PC-3 (cell line): ENCODE results near the gene CHID1. TPM values are rescaled to one million over a fixed set of nuclear protein-coding genes. Genes with fewer than 3 reads are reported as not detected.

Source experiments
- ATAC-seq: fragments of 200-7000 bp; cut with Tn5 transposase; 2 replicates; pipeline ENCODE4 v1.9.1; 2020; ENCODE audit warnings: mild to moderate bottlenecking, moderate library complexity
- BruUV-seq: library from RNA; stranded (reverse); fragments of 400-500 nt; replicated peaks from 2 replicates; lab custom pipeline; 2021; lab: Mats Ljungman, UMichigan
- CTCF ChIA-PET: fragments of 300-600 bp; sonication (Branson Sonifier 250); formaldehyde crosslinking; loops from one replicate; lab custom pipeline; 2022; ENCODE audit warnings: antibody characterized with exemption; lab: Charles Lee
- POLR2A ChIA-PET: fragments of 300-600 bp; sonication (Branson Sonifier 250); formaldehyde crosslinking; loops from one replicate; lab custom pipeline; 2022; ENCODE audit warnings: antibody characterized with exemption; ENCODE audit not compliant: unreplicated experiment; lab: Charles Lee
- DNase-seq: peaks from one replicate; pipeline ENCODE4 v3.0.0-alpha.2; 2015
- H2AFZ ChIP-seq: fragments of 300-600 bp; sonication (generic); 2 replicates; pipeline ENCODE4 v1.6.0; 2016; ENCODE audit warnings: antibody characterized with exemption, low read length
- H3F3A ChIP-seq: fragments of 300-600 bp; sonication (generic); one replicate; pipeline ENCODE4 v1.6.0; 2017; ENCODE audit warnings: antibody characterized with exemption, low read length, control low read depth, mild to moderate bottlenecking; ENCODE audit not compliant: unreplicated experiment
- H3K27ac ChIP-seq: fragments of 300-600 bp; sonication (generic); 2 replicates; pipeline ENCODE4 v1.5.1; 2016; ENCODE audit warnings: mild to moderate bottlenecking, low read length
- H3K27me3 ChIP-seq: fragments of 300-600 bp; sonication (generic); 2 replicates; pipeline ENCODE4 v1.6.1; 2016; ENCODE audit warnings: low read length, mixed read lengths
- H3K36me3 ChIP-seq: fragments of 300-600 bp; sonication (generic); 2 replicates; pipeline ENCODE4 v1.6.1; 2016; ENCODE audit warnings: low read depth, mixed run types, low read length, mixed read lengths
- H3K4me1 ChIP-seq: fragments of 300-600 bp; sonication (generic); 2 replicates; pipeline ENCODE4 v1.5.1; 2016; ENCODE audit warnings: low read length; ENCODE audit not compliant: insufficient read depth
- H3K4me2 ChIP-seq: fragments of 300-600 bp; sonication (generic); 2 replicates; pipeline ENCODE4 v1.6.0; 2016; ENCODE audit warnings: low read length
- H3K4me3 ChIP-seq: fragments of 300-600 bp; sonication (generic); 2 replicates; pipeline ENCODE4 v1.5.1; 2016; ENCODE audit warnings: mild to moderate bottlenecking, low read length, mixed read lengths
- H3K79me2 ChIP-seq: fragments of 300-600 bp; sonication (generic); 2 replicates; pipeline ENCODE4 v1.6.1; 2017; ENCODE audit warnings: low read length, mixed read lengths
- H3K9ac ChIP-seq: fragments of 300-600 bp; sonication (generic); 2 replicates; pipeline ENCODE4 v1.6.0; 2016; ENCODE audit warnings: mild to moderate bottlenecking, low read length
- H3K9me2 ChIP-seq: fragments of 300-600 bp; sonication (generic); replicated peaks from 2 replicates; pipeline ENCODE4 v1.6.1; 2016; ENCODE audit warnings: mixed run types, low read length, mixed read lengths
- H3K9me3 ChIP-seq: fragments of 300-600 bp; sonication (generic); 2 replicates; pipeline ENCODE4 v1.6.1; 2016; ENCODE audit warnings: low read length, mixed read lengths
- H4K20me1 ChIP-seq: fragments of 300-600 bp; sonication (generic); 2 replicates; pipeline ENCODE4 v1.6.1; 2016; ENCODE audit warnings: low read length, mixed read lengths
- EZH2 ChIP-seq: fragments of 300-600 bp; sonication (generic); IDR thresholded peaks from one replicate; pipeline ENCODE4 v1.6.1; 2017; ENCODE audit warnings: antibody characterized with exemption, mild to moderate bottlenecking, low read length; ENCODE audit not compliant: unreplicated experiment
- EZH2phosphoT487 ChIP-seq: fragments of 300-600 bp; sonication (generic); IDR thresholded peaks from 2 replicates; pipeline ENCODE4 v1.6.1; 2018; ENCODE audit warnings: mild to moderate bottlenecking, antibody characterized with exemption, low read length, borderline replicate concordance
- intact Hi-C: fragments of 100-400 bp; cut with micrococcal nuclease; formaldehyde crosslinking; loops from 2 replicates; pipeline ENCODE4 v1.9.0; 2023
- total RNA-seq: library from RNA; depleted of rRNA; stranded (reverse); fragments of >200 nt; gene quantifications from 2 replicates; pipeline ENCODE4 v1.2.3, GENCODE V29; 2014
- TF ChIP-seq, protein P1 (sequence below): fragments of 300-600 bp; sonication (generic); conservative IDR thresholded peaks from 2 replicates; pipeline ENCODE4 v1.5.1; 2017; ENCODE audit warnings: antibody characterized with exemption, low read depth, mild to moderate bottlenecking, low read length

CHID1 gene
- total RNA-seq, 1 experiment from 2014 or later = 70.2 TPM

DNA sequence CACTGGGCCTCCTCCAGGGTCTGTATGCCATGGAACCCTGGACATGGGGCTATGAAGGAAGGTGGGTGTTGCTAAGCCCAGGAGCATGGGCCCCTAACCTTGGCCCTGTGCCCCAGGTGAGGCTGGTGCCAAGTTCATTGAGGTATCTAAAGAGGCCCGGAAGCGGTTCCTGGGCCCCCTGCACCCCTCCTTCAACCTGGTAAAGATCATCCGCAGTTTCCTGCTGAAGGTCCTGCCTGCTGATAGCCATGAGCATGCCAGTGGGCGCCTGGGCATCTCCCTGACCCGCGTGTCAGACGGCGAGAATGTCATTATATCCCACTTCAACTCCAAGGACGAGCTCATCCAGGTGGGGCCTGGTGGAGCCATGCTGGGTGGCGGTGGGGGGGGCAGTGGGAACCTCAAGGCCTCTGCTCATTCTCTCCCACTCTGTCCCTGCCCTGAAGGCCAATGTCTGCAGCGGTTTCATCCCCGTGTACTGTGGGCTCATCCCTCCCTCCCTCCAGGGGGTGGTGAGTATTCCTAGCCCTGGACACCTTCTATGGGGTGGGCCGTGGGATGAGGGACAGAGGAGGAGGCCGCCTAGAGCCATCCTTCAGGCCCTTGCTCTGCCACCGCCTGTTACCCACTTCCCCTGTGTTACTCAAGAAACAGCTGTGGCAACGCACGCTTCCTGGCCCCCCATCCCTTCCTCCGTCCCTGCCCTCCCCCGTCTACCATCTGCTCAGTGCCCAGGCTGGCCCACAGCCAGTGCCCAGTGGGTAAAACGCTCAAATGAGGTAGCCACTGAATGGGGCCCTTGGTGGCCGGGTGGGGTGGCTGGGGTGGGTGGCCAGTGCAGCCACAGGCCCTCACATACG lies 88.9 kb downstream of the CHID1 start:
- TF ChIP-seq EZH2phosphoT487 = no peak
- TF ChIP-seq, protein P1, sequence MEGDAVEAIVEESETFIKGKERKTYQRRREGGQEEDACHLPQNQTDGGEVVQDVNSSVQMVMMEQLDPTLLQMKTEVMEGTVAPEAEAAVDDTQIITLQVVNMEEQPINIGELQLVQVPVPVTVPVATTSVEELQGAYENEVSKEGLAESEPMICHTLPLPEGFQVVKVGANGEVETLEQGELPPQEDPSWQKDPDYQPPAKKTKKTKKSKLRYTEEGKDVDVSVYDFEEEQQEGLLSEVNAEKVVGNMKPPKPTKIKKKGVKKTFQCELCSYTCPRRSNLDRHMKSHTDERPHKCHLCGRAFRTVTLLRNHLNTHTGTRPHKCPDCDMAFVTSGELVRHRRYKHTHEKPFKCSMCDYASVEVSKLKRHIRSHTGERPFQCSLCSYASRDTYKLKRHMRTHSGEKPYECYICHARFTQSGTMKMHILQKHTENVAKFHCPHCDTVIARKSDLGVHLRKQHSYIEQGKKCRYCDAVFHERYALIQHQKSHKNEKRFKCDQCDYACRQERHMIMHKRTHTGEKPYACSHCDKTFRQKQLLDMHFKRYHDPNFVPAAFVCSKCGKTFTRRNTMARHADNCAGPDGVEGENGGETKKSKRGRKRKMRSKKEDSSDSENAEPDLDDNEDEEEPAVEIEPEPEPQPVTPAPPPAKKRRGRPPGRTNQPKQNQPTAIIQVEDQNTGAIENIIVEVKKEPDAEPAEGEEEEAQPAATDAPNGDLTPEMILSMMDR = no peak
- no peak for TF ChIP-seq EZH2
- BruUV-seq = no TSS peak
- peaks cover 13% of the 10 kb centered on the region; the same call in 1 of the 2 replicates for H4K20me1 ChIP-seq
- no peaks in the 10 kb centered on the region for H3K36me3 ChIP-seq
- H3F3A ChIP-seq = no peaks in the 10 kb centered on the region
- no peaks in the 10 kb centered on the region for H3K9me3 ChIP-seq
- CTCF ChIA-PET = no interaction called here
- no peaks in the 10 kb centered on the region for H3K9me2 ChIP-seq
- H3K27ac ChIP-seq = peak overlapping the region; percentile 34
- peaks cover 25% of the 10 kb centered on the region for H3K79me2 ChIP-seq
- no peak overlapping the region for H3K9ac ChIP-seq
- peaks cover 49% of the 10 kb centered on the region for H3K4me1 ChIP-seq
- H3K4me2 ChIP-seq = peak overlapping the region; percentile 100
- intact Hi-C loops = loop anchor here (2.0 kb wide), 1 partner anchor 25 kb away; no protein-coding TSS in a partner anchor
- H2AFZ ChIP-seq = no peak overlapping the region
- DNase-seq (no peak), ATAC-seq (no peak)
- H3K27me3 ChIP-seq = no peaks in the 10 kb centered on the region
- peak overlapping the region; percentile 38 for H3K4me3 ChIP-seq
- POLR2A ChIA-PET = interaction anchor here (1.0 kb wide), 1 partner anchor 13 kb away, joined by 4 read pairs; no protein-coding TSS in a partner anchor

DNA sequence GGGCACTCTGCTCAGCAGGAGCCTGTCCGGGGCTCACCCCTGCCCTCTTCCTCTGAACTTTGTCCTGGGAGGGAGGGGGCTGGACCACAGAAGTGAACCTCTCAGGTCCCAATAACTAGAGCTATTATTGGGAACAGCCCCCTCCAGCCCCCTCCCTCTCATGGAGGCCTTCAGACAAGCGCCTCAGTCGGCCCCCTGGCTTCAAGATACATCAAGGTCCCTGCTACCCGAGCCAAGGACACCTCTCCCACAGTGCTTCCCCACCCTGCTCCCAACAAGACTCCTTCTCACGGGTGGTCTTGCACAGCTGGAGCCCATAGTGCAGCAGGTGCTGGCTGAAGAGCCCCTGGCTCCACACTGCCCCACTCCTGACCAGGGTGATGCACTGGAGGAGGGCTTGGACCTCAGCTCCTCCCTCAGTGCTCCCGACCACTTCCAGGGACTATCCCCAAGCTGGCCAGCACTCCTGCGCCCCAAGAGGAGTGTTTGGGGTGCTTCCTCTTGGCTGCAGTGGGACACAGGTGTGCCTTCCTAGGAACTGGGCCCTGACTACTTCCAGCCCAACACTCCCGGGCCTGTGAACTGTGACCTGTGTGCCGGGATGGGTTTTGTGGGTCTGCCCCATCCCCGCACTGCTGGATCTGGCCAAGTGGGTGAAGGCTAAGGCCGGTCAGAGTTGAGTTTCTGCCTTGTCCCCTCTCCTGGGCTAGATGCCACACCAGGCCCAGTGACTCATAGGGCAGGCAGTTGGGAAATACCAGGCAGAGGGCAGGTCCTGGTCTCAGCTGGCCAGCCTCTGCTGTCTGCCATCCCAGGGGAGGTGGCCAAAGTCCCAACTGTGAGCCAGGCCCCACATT lies 89.7 kb downstream of the CHID1 start:
- Histone ChIP-seq H3K4me3 (peak overlapping the region; percentile 89), H3K36me3 (no peaks in the 10 kb centered on the region), H3K9me2 (no peaks in the 10 kb centered on the region), H3K9ac (peak overlapping the region; percentile 67), H3K79me2 (peaks cover 25% of the 10 kb centered on the region), H3K9me3 (no peaks in the 10 kb centered on the region), H3K27ac (peak overlapping the region; percentile 57), H3K27me3 (no peaks in the 10 kb centered on the region), H3K4me1 (peaks cover 41% of the 10 kb centered on the region), H3K4me2 (peak overlapping the region; percentile 100), H2AFZ (no peak overlapping the region), H4K20me1 (peaks cover 13% of the 10 kb centered on the region; the same call in 1 of the 2 replicates), H3F3A (no peaks in the 10 kb centered on the region)
- ATAC-seq = peak; percentile 45
- intact Hi-C loops = loop anchor here (2.0 kb wide), 1 partner anchor 24 kb away; no protein-coding TSS in a partner anchor
- BruUV-seq = TSS peak; percentile 67
- TF ChIP-seq, protein P1 = no peak
- TF ChIP-seq EZH2phosphoT487 (no peak), EZH2 (no peak)
- CTCF ChIA-PET = interaction anchor here (1.9 kb wide), 1 partner anchor 12 kb away, joined by 18 read pairs; the partner anchor contains the start of gene CD151
- peak; percentile 84 for DNase-seq
- POLR2A ChIA-PET = interaction anchor here (1.0 to 2.1 kb wide), 3 partner anchors 11 to 14 kb away, joined by 4 to 16 read pairs (median 12); partner anchors contain the start of gene CD151
